ENCODE measurements around the gene MBD2.
"Not testable (repeated sequence)": the region's sequence is repeated elsewhere in the genome, so short reads cannot be mapped to it uniquely, and the experiment has no call there.

The MBD2 gene

DNA sequence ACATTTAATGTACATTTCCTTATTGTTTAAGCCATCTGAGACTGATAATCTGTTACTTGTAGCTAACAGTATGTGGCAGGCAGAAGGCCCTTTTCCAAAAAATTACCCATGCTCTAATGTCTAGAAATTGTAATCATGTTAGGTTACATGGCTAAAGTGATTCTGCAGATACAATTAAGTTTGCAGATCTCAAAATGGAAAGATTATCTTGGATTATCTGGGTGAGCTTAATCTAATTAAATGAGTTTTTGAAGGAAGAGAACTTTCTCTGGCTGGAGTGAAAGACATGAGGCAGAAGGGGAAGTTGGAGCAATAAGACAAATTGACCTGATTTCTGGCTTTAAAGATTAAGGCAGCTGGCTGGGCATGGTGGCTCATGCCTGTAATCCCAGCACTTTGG, 76.3 kb downstream of the MBD2 start:
- DNase-seq: no peak

DNA sequence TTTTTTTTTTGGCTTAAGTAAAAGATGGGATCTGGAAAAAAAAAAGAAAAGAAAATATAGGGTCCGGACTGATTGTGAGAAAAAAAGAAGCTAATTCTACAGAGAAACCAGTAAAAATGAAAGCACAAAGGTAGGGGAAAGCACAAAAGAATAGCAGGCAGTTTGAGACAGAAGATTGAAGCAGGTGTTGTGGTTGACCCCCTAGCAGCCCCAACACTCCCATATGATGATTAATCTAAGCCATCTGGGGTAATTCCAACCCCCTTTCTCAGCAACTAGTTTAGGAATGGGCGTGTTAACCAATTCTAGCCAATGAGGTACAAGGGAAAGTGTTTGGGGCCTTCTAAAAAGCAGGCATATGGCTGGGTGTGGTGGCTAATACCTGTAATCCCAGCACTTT, 77.0 kb downstream of the MBD2 start:
- DNase-seq: no peak

DNA sequence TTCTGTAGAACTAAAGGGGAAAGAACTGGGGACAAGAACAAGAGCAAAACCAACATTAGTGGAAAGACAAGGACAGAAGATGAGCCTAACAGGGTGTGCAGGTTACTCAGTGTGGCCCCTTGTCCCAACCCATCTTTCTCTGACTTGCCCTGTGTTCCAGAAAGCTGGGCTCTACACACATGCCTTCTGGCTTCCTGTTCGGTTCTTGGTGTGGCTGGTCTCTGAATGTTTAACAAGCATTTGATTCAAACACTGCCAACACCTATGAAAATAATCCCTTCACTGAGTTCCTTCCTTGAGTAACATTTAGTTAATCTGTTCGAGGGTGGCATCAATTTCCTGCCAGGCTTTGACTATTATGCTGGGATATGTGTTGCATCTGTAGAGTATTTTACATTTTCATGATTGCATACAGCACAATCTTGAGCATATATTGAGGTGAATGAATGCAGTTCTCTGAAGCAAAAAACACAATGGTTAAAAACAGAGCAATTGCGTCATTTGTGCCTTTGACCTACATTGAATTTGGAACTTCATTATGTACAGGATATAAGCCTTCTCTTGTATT, 83.3 kb downstream of the MBD2 start:
- DNase-seq: no peak

DNA sequence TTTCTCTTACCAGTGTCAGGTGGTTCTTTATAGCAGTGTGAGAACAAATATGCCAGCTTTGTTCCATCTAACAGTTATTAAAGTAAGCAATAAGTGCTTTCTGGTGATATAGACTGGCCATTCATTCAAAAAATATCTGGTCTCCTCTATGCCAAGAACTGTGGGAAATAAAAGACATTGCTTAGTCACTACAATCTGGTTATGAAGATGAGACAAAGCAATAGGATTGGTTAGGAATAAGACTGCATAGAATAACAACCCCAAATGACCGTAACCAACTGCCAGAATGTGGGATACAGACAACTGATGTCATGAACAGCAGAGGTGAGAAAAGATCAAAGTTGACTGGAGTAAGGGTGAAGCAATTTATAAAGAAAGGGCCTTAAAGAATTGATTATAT, 83.8 kb downstream of the MBD2 start:
- DNase-seq: no peak

DNA sequence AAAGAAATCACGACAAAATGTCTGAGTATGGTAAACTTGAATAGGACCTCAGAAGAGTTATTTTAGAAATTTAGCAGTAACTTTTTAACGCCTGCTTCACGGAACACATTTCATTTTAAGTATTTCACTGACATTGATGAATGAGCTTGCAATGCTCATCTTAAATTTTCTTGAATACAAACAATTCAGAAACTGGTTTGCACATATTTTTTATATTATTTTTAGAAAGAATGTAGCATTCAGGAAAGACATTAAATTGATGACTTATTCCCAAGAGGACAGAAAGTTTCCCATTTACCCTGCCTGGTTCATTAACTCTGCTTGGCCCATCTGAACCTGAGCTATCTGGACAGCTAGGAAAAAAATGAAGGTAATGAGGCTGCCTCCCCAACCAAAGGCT, 89.3 kb downstream of the MBD2 start:
- DNase-seq: no peak

DNA sequence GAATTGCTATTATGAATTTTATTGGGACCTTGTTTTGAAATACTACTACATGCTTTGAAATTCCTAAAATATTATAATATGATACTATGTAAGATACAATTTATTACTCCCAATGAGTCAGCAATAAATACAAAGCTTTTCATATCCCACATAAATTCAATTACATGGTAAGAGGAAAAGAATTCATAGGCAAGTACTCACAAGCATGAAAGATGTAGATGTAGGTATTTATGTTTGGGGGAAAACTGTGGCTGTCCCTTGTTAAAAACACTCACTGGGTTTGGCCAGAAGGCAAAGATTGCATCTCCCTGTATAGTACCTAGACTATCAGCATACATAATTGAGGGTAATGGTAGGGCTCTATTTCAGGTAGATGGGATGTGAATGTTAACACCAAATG, 90.4 kb downstream of the MBD2 start:
- DNase-seq: no peak

DNA sequence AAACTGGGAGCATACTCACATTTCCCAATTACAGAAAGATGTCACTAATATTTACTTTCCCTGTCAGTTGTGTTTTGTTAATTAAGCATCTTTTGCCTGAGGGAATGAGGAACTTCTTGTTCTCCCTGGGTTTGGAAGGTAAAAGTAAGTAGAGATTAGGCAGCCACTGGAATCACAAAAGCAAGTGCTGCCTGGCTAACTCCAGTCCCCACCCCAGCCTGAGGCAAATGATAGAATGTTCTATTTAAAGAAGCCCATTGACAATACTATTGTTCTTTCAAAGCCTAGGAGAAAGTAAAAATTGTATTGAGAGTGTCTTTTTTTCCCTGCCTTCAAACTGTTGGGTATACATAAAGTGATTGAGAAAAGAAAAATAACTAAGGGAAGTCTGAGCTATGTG, 93.8 kb downstream of the MBD2 start:
- DNase-seq: no peak

DNA sequence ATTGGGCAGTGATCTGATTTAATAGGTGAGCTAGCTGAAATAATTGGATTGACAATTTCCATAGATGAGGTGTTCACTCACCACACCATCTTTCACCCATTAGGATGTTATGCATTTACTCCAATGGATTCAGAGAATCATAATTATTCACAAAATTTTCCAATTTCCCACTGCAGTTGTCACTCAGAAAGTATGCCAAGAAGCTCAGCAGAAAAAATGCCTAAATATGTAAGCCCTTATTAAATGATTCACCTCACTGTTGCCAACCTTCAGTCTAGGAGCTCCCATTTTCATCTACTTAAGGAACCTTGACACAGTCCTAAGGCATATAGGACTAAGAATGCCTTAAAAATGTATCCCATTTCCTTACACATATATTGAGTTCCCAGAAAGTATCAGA, 94.3 kb downstream of the MBD2 start:
- no peak for DNase-seq

DNA sequence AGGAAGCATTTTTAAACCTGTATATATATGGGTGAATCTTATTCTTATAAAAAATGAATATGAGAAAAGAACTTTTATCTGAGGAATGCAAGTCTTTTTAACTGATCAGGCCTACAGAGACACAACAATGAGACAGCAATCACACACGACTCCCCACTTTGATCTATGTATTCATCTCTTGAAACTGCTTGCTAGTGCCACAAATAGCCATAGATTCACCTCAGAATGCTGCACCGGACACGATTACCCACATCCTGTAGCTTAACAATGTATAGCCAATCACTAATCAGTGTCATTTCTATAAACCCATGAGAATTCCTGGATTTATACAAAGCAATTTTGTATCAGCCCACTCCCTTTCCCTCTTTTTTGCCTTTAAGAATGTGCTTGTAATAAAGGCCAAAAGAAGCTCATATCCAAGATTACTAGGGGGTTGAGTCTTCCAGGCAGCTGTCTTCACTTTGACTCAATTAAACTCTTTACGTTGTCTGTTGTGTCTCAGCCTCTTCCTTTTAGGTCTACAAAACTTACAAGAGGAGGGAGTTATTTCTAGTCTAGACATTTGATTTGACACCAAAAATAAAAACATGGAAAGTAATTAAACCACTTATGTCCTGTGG, 94.9 kb downstream of the MBD2 start:
- DNase-seq: no peak

DNA sequence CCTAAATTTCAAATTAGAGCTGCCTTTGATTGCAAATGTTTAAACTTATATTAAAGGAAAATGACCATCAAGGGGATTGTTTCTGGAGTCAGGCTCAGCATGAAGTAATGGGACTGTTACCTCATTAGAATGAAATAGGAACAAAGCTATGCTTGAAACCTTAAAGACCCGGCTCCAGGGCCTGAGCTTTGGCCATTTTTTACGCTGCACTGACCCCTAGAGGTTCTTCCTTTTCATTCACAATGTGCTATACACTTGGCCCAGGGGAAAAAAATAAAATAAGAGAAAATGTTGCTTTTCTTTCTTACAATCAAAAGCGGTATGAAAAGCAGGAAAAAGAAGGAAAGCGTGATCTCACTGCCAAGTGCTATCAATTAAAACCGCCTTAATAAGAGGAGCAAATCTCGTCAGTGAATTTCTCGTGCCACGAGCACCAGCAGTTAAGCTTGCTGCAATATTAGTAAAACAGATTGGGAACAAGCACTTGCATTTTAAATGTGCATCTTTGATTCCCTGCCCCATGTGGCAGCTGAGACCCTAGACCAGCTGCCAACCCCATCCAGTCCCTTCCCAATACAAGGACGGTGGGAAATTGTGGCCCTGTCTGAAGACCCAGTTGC, 96.6 kb downstream of the MBD2 start:
- no peak for DNase-seq

DNA sequence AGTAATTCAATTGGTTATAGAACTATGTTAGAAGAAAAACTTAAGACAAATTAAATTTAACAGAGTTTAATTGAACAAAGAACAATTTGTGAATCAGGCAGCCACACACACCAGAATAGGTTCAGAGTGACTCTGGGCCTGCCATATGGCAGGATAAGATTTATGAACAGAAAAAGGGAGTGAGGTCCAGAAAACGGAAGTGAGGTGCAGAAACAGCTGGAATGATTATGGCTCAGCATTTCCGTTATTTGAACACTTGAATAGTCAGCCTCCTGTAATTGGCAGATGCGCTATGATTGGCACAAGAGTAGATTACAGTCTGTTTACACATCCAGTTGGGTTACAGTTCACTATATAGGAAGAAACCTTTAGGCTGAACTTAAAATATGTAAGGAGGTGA, 99.0 kb downstream of the MBD2 start:
- DNase-seq: no peak

DNA sequence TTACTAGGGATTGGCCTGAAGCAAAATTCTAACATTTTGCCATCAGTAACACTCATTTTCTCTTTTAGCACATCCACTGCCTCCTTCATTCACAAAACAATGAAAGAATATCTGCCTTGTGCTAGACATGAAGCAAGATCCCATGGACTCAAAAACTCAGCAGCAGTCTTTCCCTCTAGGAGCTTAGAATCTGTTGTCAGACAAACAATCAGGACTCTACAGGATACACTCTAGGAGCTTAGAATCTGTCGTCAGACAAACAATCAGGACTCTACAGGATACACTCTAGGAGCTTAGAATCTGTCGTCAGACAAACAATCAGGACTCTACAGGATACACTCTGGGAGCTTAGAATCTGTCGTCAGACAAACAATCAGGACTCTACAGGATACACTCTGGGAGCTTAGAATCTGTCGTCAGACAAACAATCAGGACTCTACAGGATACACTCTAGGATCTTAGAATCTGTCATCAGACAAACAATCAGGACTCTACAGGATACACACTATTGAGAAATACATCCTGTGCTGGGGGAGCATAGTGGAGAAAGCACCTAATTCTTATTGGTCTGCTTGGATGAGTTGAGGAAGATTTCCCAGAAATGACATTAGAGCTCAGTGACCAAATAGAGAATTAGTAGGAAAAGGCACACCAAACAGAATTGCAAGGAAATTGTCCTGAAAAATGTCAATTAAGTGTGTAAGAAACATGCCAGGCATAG, 100.6 kb downstream of the MBD2 start:
- not testable (repeated sequence) for DNase-seq

DNA sequence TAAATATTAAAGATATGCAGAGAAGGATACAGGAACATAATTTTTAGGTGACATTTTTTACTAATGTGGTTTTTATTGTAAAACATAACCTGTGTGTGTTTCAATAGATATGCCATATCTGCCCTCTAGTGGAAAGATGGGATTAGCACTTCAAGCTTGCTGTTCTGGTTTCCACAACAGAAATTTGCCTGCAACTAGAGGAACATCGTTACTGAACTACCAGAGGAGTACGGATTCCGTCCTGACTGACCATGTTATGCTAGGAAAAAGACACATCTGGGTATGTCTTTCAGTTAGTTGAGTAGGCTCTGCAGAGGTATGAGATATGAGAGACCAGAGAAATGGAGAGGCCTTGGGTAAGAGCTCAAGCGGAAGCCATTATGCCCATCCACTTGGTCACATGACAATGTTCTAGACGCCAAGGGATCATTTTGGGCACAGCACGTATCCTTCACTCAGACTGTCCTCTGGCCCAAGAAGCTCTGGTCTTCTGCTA, 104.9 kb downstream of the MBD2 start:
- peak; percentile 57 for DNase-seq

DNA sequence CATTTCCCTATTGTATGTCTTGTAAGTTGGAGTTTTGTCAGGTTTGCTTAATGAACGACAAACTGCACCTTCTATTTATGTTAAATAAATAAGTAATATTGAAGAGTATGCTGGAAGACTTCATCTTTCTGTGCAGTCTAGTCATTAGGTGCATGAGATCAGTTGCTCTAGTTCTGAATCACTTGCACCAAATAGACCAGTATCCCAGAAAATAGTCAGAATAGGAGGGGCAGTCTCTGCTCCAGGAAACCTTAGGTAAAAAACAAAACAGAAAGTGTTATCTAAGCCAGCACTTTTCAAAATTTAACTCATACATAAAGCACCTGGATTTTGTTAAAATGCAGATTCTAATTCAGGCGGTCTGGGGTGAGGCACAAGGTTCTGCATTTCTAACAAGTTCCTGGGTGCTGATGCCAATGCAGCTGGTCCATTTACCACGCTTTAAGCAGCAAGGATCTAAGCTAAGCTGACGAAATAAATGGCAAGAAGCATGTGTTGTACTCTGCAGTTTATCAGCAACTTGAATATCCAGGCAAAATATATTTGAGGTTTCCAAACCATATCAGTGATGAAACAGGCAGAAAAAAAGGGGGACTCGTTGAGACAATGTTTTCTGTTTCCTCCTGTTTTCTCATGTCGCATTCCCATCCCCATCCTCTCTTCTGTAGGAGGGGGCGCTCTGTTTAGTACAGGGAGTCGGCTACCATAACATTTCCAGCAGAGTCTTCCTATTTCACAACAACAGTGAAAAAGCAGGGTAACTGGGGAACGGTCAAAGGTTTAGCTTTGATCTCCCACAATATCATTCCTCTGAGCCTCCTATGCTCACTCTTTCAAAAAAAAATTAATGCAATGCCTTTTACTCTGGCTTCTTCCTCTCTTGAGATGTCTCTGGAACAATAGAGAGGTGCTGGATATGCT, 106.4 kb downstream of the MBD2 start:
- DNase-seq: no peak

DNA sequence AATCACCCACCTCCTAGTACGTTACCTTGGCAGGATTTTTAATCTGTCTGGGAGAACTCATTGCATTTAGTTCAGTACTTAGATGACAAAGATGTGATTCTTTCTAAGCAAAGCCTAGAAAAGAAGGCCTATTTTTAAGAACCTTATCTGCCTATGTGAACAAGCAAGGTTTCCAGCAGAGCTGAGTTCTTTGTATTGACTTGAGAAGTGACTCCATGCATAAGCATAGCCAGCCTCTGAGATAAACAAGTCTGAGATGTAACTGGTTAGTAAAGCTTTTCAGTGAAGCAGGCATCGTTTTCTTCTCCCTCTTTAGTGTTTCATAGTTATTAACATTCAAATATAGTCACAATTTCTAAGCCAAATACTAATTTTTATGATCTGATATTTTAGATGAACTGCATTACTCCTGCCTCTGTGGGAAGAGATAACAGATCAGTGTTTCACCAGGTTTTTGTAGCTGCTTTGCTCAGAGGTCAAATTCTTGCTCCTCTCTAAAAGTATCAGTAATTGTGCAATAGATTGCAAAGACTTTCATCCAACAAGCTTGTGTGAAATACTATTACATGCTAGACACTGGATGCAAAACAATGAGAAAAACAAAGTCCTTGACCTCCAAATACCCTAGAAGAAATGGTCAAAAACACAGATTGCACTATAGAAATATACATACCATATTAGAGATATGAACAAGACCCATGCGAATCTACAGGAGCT, 107.8 kb downstream of the MBD2 start:
- DNase-seq: no peak

DNA sequence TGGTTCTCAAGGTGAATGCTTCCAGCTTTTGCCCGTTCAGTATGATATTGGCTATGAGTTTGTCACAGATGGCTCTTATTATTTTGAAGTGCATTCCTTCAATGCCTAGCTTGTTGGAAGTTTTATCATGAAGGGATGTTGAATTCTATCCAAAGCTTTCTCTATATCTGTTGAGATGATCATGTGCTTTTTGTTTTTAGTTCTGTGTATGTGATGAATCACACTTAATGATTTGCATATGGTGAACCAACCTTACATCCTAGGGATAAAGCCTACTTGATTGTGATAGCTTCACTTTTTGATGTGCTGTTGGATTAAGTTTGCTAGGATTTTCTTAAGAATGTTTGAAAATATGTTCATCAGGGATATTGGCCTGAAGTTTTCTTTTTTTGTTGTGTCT, 112.1 kb downstream of the MBD2 start:
- DNase-seq: no peak

DNA sequence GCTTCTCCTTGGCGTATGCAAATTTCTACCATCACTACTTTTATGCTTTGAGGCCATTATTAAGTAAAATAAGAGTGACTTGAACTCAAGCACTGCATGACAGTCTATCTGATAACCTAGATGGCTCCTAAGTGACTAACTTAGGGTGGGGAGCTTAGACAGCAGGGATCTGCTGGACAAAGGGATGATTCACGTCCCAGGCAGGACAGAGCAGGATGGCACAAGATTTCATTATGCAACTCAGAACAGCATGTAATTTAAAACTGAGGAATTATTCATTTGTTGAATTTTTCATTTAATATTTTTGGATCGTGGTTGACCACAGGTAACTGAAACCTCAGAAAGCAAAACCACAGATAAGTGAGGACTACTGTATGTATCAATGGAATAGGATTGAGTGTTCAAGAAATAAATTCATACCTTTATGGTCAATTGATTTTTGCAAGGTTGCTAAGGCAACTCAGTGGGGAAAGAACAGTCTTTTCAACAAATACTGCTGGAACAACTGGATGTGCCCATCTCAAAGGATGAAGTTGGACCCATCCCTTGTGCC, 115.3 kb downstream of the MBD2 start:
- DNase-seq: no peak

DNA sequence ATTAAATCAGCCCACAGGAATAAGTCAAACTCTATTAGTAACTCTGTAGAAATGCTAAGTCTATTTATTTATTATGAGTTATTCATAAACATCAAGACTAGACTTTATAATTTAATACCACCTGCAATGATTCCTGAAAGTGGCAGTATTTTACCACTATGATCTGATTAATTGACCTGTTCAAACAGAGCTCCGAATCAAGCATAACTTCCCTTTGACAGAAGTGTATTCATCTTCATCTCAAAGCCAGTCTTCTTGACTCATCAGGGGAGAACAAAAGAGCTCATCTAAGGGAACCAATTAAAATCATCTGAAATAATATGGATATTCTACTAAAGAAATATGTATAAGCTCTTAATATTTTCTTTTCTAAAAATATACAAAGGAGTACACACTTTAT, 122.3 kb downstream of the MBD2 start:
- no peak for DNase-seq

All from activated CD8-positive, alpha-beta memory T cell treated with anti-CD3 and anti-CD28 coated beads for 24 hours (primary cell).